RWPE1 (cell line): ENCODE results near the gene TMEM234.

Experiments used
- CTCF ChIA-PET: fragments of 350-600 bp; sonication (Branson Sonifier 250); formaldehyde crosslinking; extraction: SDS; loops from one replicate; lab custom pipeline; 2021; lab: Yijun Ruan, JAX
- POLR2A ChIA-PET: fragments of 400-600 bp; formaldehyde crosslinking; extraction: SDS; loops from one replicate; lab custom pipeline; 2020; ENCODE audit warnings: antibody characterized with exemption; ENCODE audit not compliant: low non-redundant PET; lab: Yijun Ruan, JAX
- DNase-seq: peaks from one replicate; pipeline ENCODE4 v3.0.0; 2012; ENCODE audit warnings: low spot score
- H3K27ac ChIP-seq: fragments of 450-650 bp; 2 replicates; pipeline ENCODE4 v1.5.1; 2017
- CTCF ChIP-seq: fragments of 450-650 bp; conservative IDR thresholded peaks from 2 replicates; pipeline ENCODE4 v1.5.1; 2017; ENCODE audit warnings: low read depth, mild to moderate bottlenecking

The TMEM234 gene

GRCh38 chr1:32256473-32257226 is 34.5 kb upstream of the TMEM234 start:
- no peak overlapping the region for H3K27ac ChIP-seq
- DNase-seq = no peak
- POLR2A ChIA-PET = no interaction called here
- CTCF ChIA-PET = no interaction called here
- no peak for TF ChIP-seq CTCF

- POLR2A ChIA-PET = no interaction called here
- DNase-seq = no peak
These were observed 33.2 kb upstream of the TMEM234 start for GRCh38 chr1:32255072-32256071.

GRCh38 chr1:32250893-32251716 is 29.0 kb upstream of the TMEM234 start, which contains the start of gene LCK:
TSS of gene LCK (plus strand) at chr1:32251265. CDS start at chr1:32274330, 23,065 bp downstream.
- ChIA-PET POLR2A (no interaction called here), CTCF (interaction anchor here (0.7 to 0.9 kb wide), 2 partner anchors 36 to 1595 kb away, joined by 3 read pairs; no protein-coding TSS in a partner anchor)
- TF ChIP-seq CTCF = no peak
- H3K27ac ChIP-seq = peak within 1 kb of the TSS; percentile 50
- no peak for DNase-seq

More at GRCh38 chr1:32255072-32256071, 33.2 kb upstream of the TMEM234 start:
- H3K27ac ChIP-seq = no peak overlapping the region
- CTCF ChIA-PET = interaction anchor here (0.6 kb wide), 1 partner anchor 193 kb away, joined by 3 read pairs; no protein-coding TSS in a partner anchor
- no peak for TF ChIP-seq CTCF

- DNase-seq = peak; percentile 59
- CTCF ChIA-PET = interaction anchor here (0.6 kb wide), 2 partner anchors 183 to 268 kb away, joined by 3 read pairs; no protein-coding TSS in a partner anchor
- H3K27ac ChIP-seq = peak overlapping the region; percentile 50
These were observed 27.8 kb upstream of the TMEM234 start for GRCh38 chr1:32249831-32250525.

More at GRCh38 chr1:32249831-32250525, 27.8 kb upstream of the TMEM234 start:
- no peak for TF ChIP-seq CTCF
- POLR2A ChIA-PET = no interaction called here
